ENCODE results near the gene RSF1.

- TF ChIP-seq CTCF (IDR thresholded peaks at IDR 0.05; ENCODE audit: poor library complexity): no peak
- no peak for TF ChIP-seq EZH2 (IDR thresholded peaks at IDR 0.05; ENCODE audit: borderline replicate concordance)
Observed at GRCh38 chr11:77705195-77705875, 115.2 kb downstream of the RSF1 start.
